ENCODE data around the gene ELL3.
"Not testable (repeated sequence)": the region's sequence is repeated elsewhere in the genome, so short reads cannot be mapped to it uniquely, and the experiment has no call there.

The ELL3 gene

DNA sequence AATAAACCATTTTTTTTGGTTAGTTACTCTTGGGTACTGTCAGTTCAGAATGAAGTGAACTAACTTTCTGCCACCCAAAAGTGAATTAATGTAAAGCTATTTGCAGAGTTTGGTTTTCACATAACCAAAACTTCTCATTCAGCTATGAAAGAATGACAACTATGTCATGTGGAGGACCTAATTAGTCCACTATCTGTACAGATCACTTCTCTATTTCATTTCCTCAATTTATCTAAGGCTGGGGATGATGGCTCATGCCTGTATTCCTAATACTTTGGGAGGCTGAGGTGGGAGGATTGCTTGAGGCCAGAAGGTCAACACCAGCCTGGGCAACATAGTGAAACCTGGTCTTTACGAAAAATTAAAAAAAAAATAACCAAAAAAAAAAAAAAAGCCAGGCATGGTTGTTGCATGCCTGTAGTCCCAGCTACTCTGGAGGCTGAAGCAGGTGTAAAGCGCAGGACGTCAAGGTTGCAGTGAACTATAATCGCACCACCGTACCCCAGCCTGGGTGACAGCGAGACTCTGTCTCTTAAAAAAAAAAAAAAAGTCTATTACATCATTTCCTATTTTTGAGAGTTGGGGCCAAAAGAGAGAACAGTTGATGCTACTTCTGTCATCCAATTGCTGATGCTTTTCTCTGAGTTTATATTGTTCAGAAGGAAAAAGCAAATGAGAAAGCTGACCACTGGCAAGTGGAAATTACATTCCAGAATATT, 32.4 kb upstream of the ELL3 start:
- Histone ChIP-seq H3K36me3 (peaks cover 80% of the 10 kb centered on the region), H3K4me3 (ENCODE audit: low read depth in 1 of 2, low read length in 1 of 2) (peak overlapping the region; percentile 23 to 25), H3K4me1 (ENCODE audit: control insufficient read depth in 1 of 2, insufficient read depth in 1 of 2, low read depth in 1 of 2, low read length in 1 of 2) (peaks cover 14 to 16% of the 10 kb centered on the region in 2 experiments), H3K9me3 (no peaks in the 10 kb centered on the region), H3K27ac (peak overlapping the region; percentile 73), H3K27me3 (no peaks in the 10 kb centered on the region)
- TF ChIP-seq, protein P1, sequence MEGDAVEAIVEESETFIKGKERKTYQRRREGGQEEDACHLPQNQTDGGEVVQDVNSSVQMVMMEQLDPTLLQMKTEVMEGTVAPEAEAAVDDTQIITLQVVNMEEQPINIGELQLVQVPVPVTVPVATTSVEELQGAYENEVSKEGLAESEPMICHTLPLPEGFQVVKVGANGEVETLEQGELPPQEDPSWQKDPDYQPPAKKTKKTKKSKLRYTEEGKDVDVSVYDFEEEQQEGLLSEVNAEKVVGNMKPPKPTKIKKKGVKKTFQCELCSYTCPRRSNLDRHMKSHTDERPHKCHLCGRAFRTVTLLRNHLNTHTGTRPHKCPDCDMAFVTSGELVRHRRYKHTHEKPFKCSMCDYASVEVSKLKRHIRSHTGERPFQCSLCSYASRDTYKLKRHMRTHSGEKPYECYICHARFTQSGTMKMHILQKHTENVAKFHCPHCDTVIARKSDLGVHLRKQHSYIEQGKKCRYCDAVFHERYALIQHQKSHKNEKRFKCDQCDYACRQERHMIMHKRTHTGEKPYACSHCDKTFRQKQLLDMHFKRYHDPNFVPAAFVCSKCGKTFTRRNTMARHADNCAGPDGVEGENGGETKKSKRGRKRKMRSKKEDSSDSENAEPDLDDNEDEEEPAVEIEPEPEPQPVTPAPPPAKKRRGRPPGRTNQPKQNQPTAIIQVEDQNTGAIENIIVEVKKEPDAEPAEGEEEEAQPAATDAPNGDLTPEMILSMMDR (IDR thresholded peaks at IDR 0.05) = no peak

- H3K4me1 ChIP-seq (ENCODE audit: control insufficient read depth in 1 of 2, insufficient read depth in 1 of 2, low read depth in 1 of 2, low read length in 1 of 2) = peaks cover 14 to 16% of the 10 kb centered on the region in 2 experiments
- TF ChIP-seq, protein P1 (IDR thresholded peaks at IDR 0.05) = no peak
Measured at GRCh38 chr15:43808435-43808950, 31.7 kb upstream of the ELL3 start.

DNA sequence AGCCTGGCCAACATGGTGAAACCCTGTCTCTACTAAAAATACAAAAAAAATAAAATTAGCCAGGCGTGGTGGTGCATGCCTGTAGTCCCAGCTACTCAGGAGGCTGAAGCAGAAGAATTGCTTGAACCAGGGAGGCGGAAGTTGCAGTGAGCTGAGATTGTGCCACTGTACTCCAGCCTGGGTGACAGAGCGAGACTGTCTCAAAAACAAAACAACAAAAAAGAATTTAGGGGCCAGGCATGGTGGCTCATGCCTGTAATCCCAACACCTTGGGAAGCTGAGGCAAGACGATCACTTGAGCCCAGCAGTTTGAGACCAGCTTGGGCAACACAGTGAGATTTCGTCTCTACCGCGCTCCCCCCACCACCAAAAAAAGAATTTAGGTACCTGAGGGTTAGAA, 25.9 kb upstream of the ELL3 start:
- H3K27ac ChIP-seq; H3K9me3 ChIP-seq; H3K4me3 ChIP-seq (ENCODE audit: low read depth in 1 of 2, low read length in 1 of 2); H3K27me3 ChIP-seq: not testable (repeated sequence)
- peaks cover 56% of the 10 kb centered on the region for H3K36me3 ChIP-seq
- H3K4me1 ChIP-seq (ENCODE audit: control insufficient read depth in 1 of 2, insufficient read depth in 1 of 2, low read depth in 1 of 2, low read length in 1 of 2) = peaks cover 17 to 19% of the 10 kb centered on the region in 2 experiments

More at GRCh38 chr15:43808435-43808950, 31.7 kb upstream of the ELL3 start:
- no peaks in the 10 kb centered on the region for H3K27me3 ChIP-seq
- H3K27ac ChIP-seq = peak overlapping the region; percentile 73
- H3K9me3 ChIP-seq = no peaks in the 10 kb centered on the region
- peaks cover 80% of the 10 kb centered on the region for H3K36me3 ChIP-seq
- peak overlapping the region in 1 of 2 experiments; percentile 23 for H3K4me3 ChIP-seq (ENCODE audit: low read depth in 1 of 2, low read length in 1 of 2)

GRCh38 chr15:43800286-43801141, 23.7 kb upstream of the ELL3 start, which contains the start of gene HYPK:
Gene HYPK, plus strand, starts transcription at chr15:43800599. Its CDS starts 24 bp downstream, at chr15:43800623.
- Histone ChIP-seq H3K27ac (peak within 1 kb of the TSS; percentile 88), H3K4me1 (ENCODE audit: control insufficient read depth in 1 of 2, insufficient read depth in 1 of 2, low read depth in 1 of 2, low read length in 1 of 2) (peaks cover 19 to 20% of the 10 kb centered on the region in 2 experiments), H3K27me3 (no peaks in the 10 kb centered on the region), H3K36me3 (peaks cover 52% of the 10 kb centered on the region), H3K9me3 (no peaks in the 10 kb centered on the region), H3K4me3 (ENCODE audit: low read depth in 1 of 2, low read length in 1 of 2) (peak within 1 kb of the TSS; percentile 87 to 91)
- TF ChIP-seq, protein P1 (IDR thresholded peaks at IDR 0.05) = peak; percentile 27

DNA sequence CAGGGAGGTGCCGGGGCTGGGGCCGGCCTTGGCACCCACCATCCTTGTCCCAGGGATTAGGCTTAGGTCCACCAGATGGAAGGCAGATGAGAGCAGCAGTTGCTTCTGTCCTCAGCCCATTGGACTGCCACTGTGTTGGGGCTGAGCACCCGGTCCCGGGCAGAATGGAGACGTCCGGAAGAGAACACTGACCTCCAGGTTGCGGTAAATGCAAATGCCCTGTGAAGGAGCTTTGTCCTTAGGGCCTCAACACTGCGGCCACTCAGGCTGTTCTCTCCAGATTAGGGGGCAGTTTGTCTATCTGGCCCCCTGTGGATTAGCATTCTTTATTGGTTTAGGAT, 23.1 kb upstream of the ELL3 start, which contains the start of gene SERINC4:
Gene SERINC4 (minus strand): TSS at position 276 of the 341 bp plus-strand sequence. CDS start 234 bp downstream, at position 42.
- peaks cover 52% of the 10 kb centered on the region for H3K36me3 ChIP-seq
- H3K27ac ChIP-seq = peak within 1 kb of the TSS; percentile 88

More for the DNA sequence above, 23.1 kb upstream of the ELL3 start, which contains the start of gene SERINC4:
- peaks cover 19 to 24% of the 10 kb centered on the region in 2 experiments for H3K4me1 ChIP-seq (ENCODE audit: control insufficient read depth in 1 of 2, insufficient read depth in 1 of 2, low read depth in 1 of 2, low read length in 1 of 2)
- H3K27me3 ChIP-seq = no peaks in the 10 kb centered on the region
- peak within 1 kb of the TSS; percentile 87 to 91 for H3K4me3 ChIP-seq (ENCODE audit: low read depth in 1 of 2, low read length in 1 of 2)
- H3K9me3 ChIP-seq = no peaks in the 10 kb centered on the region
- TF ChIP-seq, protein P1 (IDR thresholded peaks at IDR 0.05) = no peak

All from neutrophil (primary cell).